Heart left ventricle (tissue), 16 donors: ENCODE data around the gene FAP. TPM values are rescaled to one million over a fixed set of nuclear protein-coding genes. Genes with fewer than 3 reads are reported as not detected.

Experiments used
- ATAC-seq, 4 donors: fragments of 200-7000 bp; cut with Tn5 transposase; one replicate each; pipeline ENCODE4 v1.9.1; 2020 to 2022; ENCODE audit warnings: moderate library complexity in 4 of 4, mild to moderate bottlenecking in 3 of 4, moderate number of reproducible peaks in 1 of 4
- DNase-seq, 5 donors: peaks; one replicate each; pipeline ENCODE4 v3.0.0-alpha.2; 2020
- H3K27ac ChIP-seq, 12 donors: fragments of 200-600 bp; sonication (generic) in 4 of 12; one replicate each; pipeline versions ENCODE4 v1.5.0 to v1.8.0; 2016 to 2022; ENCODE audit warnings: mild to moderate bottlenecking in 2 of 12
- H3K27me3 ChIP-seq, 9 donors: fragments of 200-600 bp; sonication (generic) in 2 of 9; one replicate each; pipeline versions ENCODE4 v1.5.1 to v1.8.0; 2016 to 2022; ENCODE audit warnings: mild to moderate bottlenecking in 3 of 9
- H3K36me3 ChIP-seq, 9 donors: fragments of 200-600 bp; sonication (generic) in 2 of 9; one replicate each; pipeline versions ENCODE4 v1.5.0 to v1.8.0; 2018 to 2022; ENCODE audit warnings: mild to moderate bottlenecking in 2 of 9
- H3K4me1 ChIP-seq, 12 donors: fragments of 200-600 bp; sonication (generic) in 4 of 12; one replicate each; pipeline versions ENCODE4 v1.5.0 to v1.8.0; 2016 to 2022; ENCODE audit warnings: mild to moderate bottlenecking in 3 of 12
- H3K4me3 ChIP-seq, 12 donors: fragments of 200-600 bp; sonication (generic) in 4 of 12; one replicate each; pipeline versions ENCODE4 v1.5.0 to v1.8.0; 2017 to 2022; ENCODE audit warnings: mild to moderate bottlenecking in 9 of 12, moderate library complexity in 4 of 12
- H3K9me3 ChIP-seq, 12 donors: fragments of 200-600 bp; sonication (generic) in 4 of 12; one replicate each; pipeline versions ENCODE4 v1.5.0 to v1.8.0; 2016 to 2022; ENCODE audit warnings: mild to moderate bottlenecking in 1 of 12
- POLR2A ChIP-seq, 2 donors: fragments of 450-650 bp; IDR thresholded peaks; one replicate each; pipeline ENCODE4 v1.6.1; 2017; ENCODE audit warnings: antibody characterized with exemption in 2 of 2, mild to moderate bottlenecking in 2 of 2, moderate library complexity in 2 of 2
- WGBS, 4 donors: extraction: QIAGEN DNeasy Blood & Tissue Kit in 2 of 4; methylation state at CpG; one replicate each; pipeline versions ENCODE4 v1.1.5 to v1.1.7; 2013 to 2018; 5-methylcytosine and 5-hydroxymethylcytosine counted together
- intact Hi-C, 10 donors: fragments of 100-400 bp; cut with DNase I; formaldehyde crosslinking; loops; one replicate each; pipeline versions ENCODE4 v1.11.1 to v1.14.2; 2022
- polyA plus RNA-seq, 2 donors: library from polyadenylated mRNA; stranded (reverse); fragments of 200-250 nt; gene quantifications; one replicate each; pipeline ENCODE4 v1.2.3, GENCODE V29; 2013
- total RNA-seq, 9 donors: library from RNA; depleted of rRNA in 2 of 9; stranded (reverse); fragments of >200 nt in 2 of 9; fragmentation: NEBNext Ultra II Directional in 3 of 9; extraction: Animal tissue kit (Norgen Biotek cat#: 25700) in 3 of 9; gene quantifications; one replicate each; pipeline versions ENCODE4 v1.1.0 to v1.2.4, GENCODE V29; 2016 to 2023
- TF ChIP-seq, protein P1 (sequence below), 12 donors: fragments of 200-600 bp; sonication (generic) in 4 of 12; IDR thresholded peaks; one replicate each; pipeline versions ENCODE4 v1.5.0 to v1.8.0; 2018 to 2022; ENCODE audit warnings: antibody characterized with exemption in 12 of 12, mild to moderate bottlenecking in 5 of 12
- donor health status: ischemic (EF 13 %, LVEDD 7.1; RV severe dilation, severe dysfunction).
- donor health status: healthy with polysubstance abuse.
- donor health status: DM: no; HTN: yes; CAD: no.
- donor health status: DM: no; HTN: no; CAD: no.
- donor health status: ischemic (EF 25% LVEDD 6.9; RV normal size, moderate dysfunction).
- donor health status: ischemic (EF 25% LVEDD 5.7; RV mildly dilated, moderate dysfunction).
- donor health status: healthy.
- donor health status: DM: yes; HTN: yes; CAD: no.
- donor health status: ischemic (EF 35%, LVEDD 5.7; RV mildly dilated, moderate dysfunction).
- donor health status: nonischemic (EF 11% LVEDD 7.7; RV severe dilation, severe dysfunction).
- donor health status: DM: yes; HTN: yes; CAD: no.
- donor health status: PGD.
- donor health status: ischemic (EF 29% LVEDD 5.4; RV normal size, mild dysfunction).
- donor health status: nonischemic (EF 23%, LVEDD 6.1; RV moderate dilation, normal function).

FAP gene
- total and polyA plus RNA-seq, 11 donors, result 0.75 to 11.3 (median 2.3) TPM

DNA sequence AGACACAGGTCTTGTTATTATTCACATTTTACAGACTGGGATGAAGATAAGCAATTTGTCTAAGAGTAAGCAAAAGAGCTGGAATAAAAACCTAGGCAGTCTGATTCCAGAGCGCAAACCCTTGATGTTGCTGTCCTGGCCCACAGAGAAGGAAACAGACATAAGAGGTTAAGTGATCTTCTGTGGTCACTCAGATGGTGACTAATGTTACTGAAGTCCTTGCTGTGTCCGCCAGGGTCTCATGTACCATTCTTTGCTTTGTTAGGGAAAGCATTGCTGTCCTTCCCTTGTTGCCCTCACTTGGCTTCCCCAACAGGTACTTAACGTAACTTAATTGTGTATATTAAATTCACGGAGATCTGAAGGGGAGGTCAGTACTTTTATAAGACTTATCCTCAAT, 14.9 kb upstream of the FAP start:
- DNase-seq, result no peak
- Histone ChIP-seq H3K4me1 (peaks cover 0 to 49% (median 2%) of the 10 kb centered on the region in 12 donors), H3K27me3 (no peaks in the 10 kb centered on the region), H3K36me3 (no peaks in the 10 kb centered on the region), H3K4me3 (no peak overlapping the region), H3K27ac (peak overlapping the region in 1 of 12 donors; percentile 37), H3K9me3 (peaks cover 0 to 4% (median 0%) of the 10 kb centered on the region in 12 donors)
- no peak for ATAC-seq
- 93 to 96% (median 94%) methylated on average over 4 of the region's 4 CpGs for WGBS, 4 donors
- no peak for TF ChIP-seq POLR2A (IDR thresholded peaks at IDR 0.05)
- TF ChIP-seq, protein P1, sequence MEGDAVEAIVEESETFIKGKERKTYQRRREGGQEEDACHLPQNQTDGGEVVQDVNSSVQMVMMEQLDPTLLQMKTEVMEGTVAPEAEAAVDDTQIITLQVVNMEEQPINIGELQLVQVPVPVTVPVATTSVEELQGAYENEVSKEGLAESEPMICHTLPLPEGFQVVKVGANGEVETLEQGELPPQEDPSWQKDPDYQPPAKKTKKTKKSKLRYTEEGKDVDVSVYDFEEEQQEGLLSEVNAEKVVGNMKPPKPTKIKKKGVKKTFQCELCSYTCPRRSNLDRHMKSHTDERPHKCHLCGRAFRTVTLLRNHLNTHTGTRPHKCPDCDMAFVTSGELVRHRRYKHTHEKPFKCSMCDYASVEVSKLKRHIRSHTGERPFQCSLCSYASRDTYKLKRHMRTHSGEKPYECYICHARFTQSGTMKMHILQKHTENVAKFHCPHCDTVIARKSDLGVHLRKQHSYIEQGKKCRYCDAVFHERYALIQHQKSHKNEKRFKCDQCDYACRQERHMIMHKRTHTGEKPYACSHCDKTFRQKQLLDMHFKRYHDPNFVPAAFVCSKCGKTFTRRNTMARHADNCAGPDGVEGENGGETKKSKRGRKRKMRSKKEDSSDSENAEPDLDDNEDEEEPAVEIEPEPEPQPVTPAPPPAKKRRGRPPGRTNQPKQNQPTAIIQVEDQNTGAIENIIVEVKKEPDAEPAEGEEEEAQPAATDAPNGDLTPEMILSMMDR (IDR thresholded peaks at IDR 0.05), result no peak
- intact Hi-C loops, result no loop called here

DNA sequence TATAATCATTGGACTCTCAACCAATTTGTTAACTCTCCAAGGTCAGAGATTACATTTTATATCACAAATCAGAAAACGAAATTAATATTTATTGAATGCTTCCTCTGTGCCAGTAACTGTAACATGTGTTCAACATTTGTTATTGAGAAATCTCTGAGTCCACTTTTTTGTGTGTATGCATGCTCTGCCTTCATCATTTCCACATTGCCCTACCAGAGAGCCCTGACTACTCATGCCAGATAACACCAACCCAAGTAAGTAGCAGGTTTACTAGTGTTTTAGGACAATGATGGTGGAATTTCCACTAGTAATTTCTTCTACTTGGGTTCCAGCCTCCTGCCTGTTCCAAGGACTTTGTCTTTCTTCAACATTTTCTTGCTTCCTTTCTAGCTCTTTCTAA, 14.2 kb upstream of the FAP start:
- no peak for TF ChIP-seq POLR2A (IDR thresholded peaks at IDR 0.05)
- TF ChIP-seq, protein P1 (IDR thresholded peaks at IDR 0.05), result no peak
- intact Hi-C loops, result no loop called here
- Histone ChIP-seq H3K9me3 (peaks cover 0 to 4% (median 0%) of the 10 kb centered on the region in 12 donors), H3K4me3 (no peak overlapping the region), H3K27me3 (no peaks in the 10 kb centered on the region), H3K4me1 (peaks cover 0 to 49% (median 2%) of the 10 kb centered on the region in 12 donors), H3K36me3 (no peaks in the 10 kb centered on the region), H3K27ac (peak overlapping the region in 1 of 12 donors; percentile 37)
- DNase-seq (no peak), ATAC-seq (no peak)
- 33 to 49% (median 45%) methylated on average over 1 of the region's 1 CpG for WGBS, 4 donors

GRCh38 chr2:162256591-162256991, 13.3 kb upstream of the FAP start:
- TF ChIP-seq, protein P1 (IDR thresholded peaks at IDR 0.05), result no peak
- no peak for TF ChIP-seq POLR2A (IDR thresholded peaks at IDR 0.05)
- intact Hi-C loops, result no loop called here
- Histone ChIP-seq H3K9me3 (peaks cover 0 to 4% (median 0%) of the 10 kb centered on the region in 12 donors), H3K27me3 (no peaks in the 10 kb centered on the region), H3K4me1 (peaks cover 0 to 42% (median 2%) of the 10 kb centered on the region in 12 donors), H3K4me3 (no peak overlapping the region), H3K36me3 (no peaks in the 10 kb centered on the region), H3K27ac (peak overlapping the region in 3 of 12 donors; percentile 32 to 37 (median 34))
- 76 to 88% (median 84%) methylated on average over 2 of the region's 2 CpGs for WGBS, 4 donors
- DNase-seq (no peak), ATAC-seq (peak in 1 of 4 donors; percentile 35)

- 62 to 90% (median 81%) methylated on average over 2 of the region's 2 CpGs for WGBS, 4 donors
- no peaks in the 10 kb centered on the region for H3K36me3 ChIP-seq
Measured at GRCh38 chr2:162254236-162254871, 11.1 kb upstream of the FAP start.

More at GRCh38 chr2:162254236-162254871, 11.1 kb upstream of the FAP start:
- Histone ChIP-seq H3K4me3 (no peak overlapping the region), H3K27me3 (no peaks in the 10 kb centered on the region), H3K4me1 (peaks cover 0 to 27% (median 0%) of the 10 kb centered on the region in 12 donors), H3K27ac (no peak overlapping the region), H3K9me3 (peaks cover 0 to 13% (median 3%) of the 10 kb centered on the region in 12 donors)
- no peak for TF ChIP-seq POLR2A (IDR thresholded peaks at IDR 0.05)
- TF ChIP-seq, protein P1 (IDR thresholded peaks at IDR 0.05), result no peak
- no peak for ATAC-seq
- DNase-seq, result no peak
- intact Hi-C loops, result no loop called here
